GM21381 (cell line): Measurements from ENCODE around the gene SELENOH.
A peak's percentile ranks its signal among the peaks of the same experiment; 100 is the strongest.

ENCODE experiments used
- ATAC-seq: cut with Tn5 transposase; IDR thresholded peaks from one replicate; pipeline ENCODE4 v1.9.1; 2021; ENCODE audit warnings: mild to moderate bottlenecking, moderate library complexity; ENCODE audit not compliant: unreplicated experiment

Gene SELENOH

GRCh38 chr11:57745206-57745605 is 3.9 kb downstream of the SELENOH start:
- no peak for ATAC-seq

GRCh38 chr11:57746920-57747319 is 5.6 kb downstream of the SELENOH start:
- no peak for ATAC-seq

DNA sequence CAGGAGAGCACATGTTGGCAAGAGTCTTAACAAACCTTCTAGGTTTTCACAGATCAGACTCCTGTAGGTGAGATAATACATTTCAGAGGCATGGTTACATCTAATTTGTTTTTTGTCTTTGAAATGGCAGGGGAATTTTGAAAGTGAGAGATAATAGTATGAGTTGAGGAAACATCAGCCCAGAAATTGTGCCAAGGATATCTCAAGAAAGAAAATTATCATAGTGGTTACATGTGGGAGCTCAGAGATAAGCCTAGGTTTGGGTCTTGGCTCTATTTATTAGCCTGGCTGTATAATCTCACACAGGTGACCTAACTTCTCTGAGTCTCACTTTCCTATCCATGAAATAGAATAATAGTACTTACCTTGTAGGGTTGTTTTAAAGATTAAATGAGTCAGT is 9.9 kb downstream of the SELENOH start:
- ATAC-seq: no peak

DNA sequence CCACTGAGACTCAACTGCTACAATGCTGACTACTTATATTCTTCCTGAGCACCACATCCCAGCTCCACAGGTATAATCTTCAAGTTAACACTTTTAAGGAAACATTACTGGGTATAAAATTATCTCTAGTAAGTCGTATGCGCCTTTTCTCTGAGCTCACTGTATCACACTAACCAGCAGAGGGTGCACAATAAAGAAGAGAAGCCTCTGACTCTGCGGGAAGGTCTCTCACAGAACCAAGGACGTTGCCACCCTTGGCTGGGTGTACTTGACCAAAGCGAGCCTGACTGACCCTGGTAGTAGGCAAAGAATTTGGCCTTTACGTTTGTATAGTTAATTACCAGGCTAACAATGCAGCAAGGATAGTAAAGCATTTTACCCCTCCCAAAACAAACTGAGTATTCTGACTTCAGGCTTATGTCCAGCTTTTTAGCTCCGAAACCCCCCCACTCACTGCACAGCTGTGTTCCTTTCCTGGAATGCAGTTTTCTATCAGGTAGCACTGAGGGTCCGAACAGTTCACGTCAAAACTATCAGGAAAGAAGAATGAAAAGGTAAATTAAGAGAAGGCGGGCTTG is 10.5 kb downstream of the SELENOH start, which contains the start of gene BTBD18:
BTBD18 (minus strand) TSS at position 144 of the 578 bp plus-strand sequence. CDS start 631 bp downstream, outside the sequence.
- ATAC-seq: no peak

- ATAC-seq: no peak
These were observed 11.7 kb downstream of the SELENOH start for GRCh38 chr11:57752954-57753353.

DNA sequence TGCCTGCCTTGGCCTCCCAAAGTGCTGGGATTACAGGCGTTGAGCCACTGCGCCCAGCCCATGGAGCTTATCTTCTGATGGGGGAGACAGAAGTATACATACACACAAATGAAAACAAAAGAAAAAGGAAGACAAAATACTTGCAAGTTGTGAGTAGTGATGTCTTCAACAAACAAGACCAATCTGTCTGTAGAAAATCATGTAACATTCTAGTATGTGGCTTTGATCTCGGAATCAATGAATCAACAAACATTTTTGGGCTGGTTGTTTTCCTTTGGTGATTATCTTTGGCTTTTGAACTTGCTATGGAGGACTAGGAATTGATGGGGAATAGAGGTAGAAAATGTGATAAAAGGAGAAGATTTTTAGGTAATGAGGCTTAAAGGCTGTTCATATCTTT is 16.9 kb downstream of the SELENOH start:
- ATAC-seq: no peak

DNA sequence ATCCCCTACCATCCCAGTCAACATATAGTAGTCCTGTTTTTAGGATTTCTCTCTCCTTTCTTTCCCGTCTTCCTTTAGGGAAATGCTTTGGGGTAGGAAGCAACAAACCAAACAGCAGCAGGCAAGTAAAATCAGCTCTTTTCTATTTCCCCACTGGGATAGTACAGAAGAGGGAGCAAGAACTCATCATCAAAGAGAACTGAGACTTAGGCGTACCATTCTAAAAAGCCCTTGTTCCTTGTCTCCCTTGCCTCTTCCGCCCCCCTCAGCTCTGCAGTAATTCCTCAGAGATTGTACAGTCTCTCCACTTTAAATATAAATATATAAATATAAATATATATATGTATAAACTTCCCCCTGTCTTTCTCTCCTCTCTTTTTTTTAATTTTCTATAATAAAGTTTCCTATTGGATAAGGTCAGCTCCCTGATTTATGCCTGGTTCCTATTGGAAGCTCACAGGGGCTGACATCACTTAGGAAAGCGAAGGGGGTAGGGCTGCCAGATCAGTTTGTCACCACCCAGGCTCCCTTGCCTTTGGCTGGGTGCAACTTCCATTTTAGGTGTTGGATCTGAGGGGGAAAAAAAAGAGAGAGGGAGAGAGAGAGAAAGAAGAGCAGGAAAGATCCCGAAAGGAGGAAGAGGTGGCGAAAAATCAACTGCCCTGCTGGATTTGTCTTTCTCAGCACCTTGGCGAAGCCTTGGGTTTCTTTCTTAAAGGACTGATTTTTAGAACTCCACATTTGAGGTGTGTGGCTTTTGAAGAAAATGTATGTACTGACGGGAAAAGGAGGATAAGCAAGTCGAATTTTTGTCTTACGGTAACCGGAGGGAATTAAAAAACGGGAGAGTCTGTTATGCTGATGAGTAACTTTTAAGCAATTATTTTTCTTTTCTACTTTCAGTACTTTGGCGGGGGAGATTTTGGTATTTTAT is 20.3 kb downstream of the SELENOH start, which contains the start of gene CTNND1:
CTNND1 (plus strand) TSS at position 502 of the 934 bp plus-strand sequence. CDS start 29,677 bp downstream, outside the sequence.
- peak; percentile 85 for ATAC-seq

DNA sequence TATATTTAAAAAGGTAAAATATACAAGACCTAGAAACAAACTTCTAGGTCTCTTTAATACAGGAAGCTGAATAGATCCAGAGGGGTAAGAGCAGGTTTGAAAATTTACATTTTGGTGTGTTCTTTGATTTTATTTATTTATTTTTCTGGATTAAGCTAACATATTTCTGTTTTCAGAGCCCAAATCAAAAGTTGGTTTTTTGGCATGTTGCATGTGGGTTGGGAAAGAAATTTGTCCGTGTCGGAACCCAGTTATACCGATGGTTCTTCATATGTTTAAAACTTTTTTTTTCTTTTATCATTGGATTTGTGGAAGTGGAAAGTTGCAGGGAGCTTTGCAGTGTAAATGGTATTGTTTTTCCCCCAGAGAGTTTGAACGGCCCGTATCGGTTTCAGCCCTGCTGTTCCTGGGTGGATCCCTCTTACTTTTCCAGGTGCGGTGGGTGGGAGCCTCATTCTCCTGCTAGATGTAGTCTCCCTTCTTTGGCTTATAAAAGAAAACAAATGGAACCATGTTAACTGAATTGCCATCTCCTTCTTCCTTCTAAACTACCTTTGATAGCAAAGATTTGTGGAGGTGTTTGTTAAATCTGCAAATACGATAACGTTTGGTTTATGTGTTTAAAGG is 21.1 kb downstream of the SELENOH start:
- no peak for ATAC-seq

DNA sequence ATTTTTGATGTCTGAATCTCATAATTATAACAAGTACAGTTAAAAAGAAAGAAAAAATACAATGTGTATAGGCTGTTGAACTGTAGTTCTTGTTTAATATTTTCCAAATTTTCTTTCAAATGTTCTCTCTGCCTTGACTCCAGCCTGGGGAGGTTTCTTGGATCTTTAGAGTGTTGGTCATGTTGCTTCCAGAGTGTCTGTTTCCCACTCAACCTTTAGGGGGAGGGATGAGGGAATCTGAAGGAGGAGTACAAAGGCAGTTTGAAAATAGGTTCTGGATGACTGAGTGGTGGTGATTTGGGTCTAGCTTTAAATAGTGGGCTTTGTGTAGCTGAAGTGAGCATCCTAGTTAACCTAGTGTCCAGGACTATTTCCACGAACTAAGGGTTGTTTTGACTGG is 22.3 kb downstream of the SELENOH start:
- no peak for ATAC-seq

- ATAC-seq: no peak
These were observed 22.7 kb downstream of the SELENOH start for GRCh38 chr11:57764021-57764420.

DNA sequence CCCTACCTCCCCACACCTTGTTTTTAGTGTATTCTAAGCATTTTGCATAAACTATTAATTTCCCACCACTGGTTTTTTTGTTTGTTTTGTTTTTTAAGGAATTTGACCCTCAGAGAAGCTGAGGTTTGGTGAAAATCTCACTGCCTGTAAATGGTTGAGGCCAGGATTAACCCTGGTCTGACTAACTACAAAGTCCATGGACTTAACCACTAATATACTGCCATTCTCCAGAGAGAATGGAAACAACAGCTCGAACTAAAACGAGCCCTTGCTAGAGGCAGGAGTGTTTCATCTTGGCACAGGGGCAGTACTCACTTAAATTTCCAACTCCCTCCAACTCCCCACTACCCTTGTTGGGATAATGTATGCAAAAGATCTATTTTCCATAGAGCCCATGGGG is 23.3 kb downstream of the SELENOH start:
- no peak for ATAC-seq

GRCh38 chr11:57764972-57765371 is 23.7 kb downstream of the SELENOH start:
- ATAC-seq: no peak

- ATAC-seq: no peak
These were observed 29.5 kb downstream of the SELENOH start for GRCh38 chr11:57770793-57771192.

- no peak for ATAC-seq
These were observed 30.1 kb downstream of the SELENOH start for GRCh38 chr11:57771365-57771764.

DNA sequence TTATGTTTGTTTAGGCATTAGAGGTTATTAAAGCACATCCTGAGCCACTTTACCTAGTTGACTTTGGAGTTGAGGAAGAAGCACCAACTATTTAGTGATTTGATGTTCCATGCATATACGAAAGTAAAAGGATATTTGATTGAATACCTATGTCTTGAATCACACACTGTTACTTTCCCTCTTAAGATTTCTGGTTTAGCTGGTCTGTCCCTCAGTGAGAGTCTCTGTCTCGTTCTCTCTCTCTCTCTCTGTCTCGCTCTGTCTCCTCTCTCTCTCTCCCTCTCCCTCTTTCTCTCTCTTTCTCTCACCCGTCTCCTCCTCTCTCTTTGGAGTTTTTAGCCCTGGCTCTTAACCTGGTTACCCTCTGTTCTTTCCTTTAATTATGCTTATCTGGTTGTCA is 31.3 kb downstream of the SELENOH start:
- no peak for ATAC-seq

DNA sequence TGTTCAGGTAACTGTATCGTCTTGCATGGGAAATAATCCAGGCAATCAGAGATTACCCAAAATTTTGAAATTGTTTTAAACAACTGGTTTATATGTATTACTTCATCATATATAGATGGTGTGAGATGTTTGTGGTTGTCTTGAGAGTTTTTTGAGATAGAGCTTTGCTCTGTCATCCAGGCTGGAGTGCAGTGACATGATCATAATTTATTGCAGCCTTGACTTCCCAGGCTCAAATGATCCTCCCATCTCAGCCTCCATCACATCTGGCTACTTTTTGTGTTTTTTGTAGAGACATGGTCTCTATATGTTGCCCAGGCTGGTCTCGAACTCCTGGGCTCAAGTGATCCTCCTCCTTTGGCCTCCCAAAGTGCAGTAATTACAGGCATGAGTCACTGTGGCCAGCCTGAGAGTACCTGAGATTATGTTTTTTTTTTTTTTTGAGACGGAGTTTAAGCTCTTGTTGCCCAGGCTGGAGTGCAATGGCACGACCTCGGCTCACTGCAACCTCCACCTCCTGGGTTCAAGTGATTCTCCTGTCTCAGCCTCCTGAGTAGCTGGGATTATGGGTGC is 31.8 kb downstream of the SELENOH start:
- ATAC-seq: no peak

- ATAC-seq: no peak
These were observed 34.2 kb downstream of the SELENOH start for GRCh38 chr11:57775491-57775890.

GRCh38 chr11:57776031-57776521 is 34.8 kb downstream of the SELENOH start:
- ATAC-seq: no peak

- no peak for ATAC-seq
These were observed 35.4 kb downstream of the SELENOH start for GRCh38 chr11:57776577-57777210.

DNA sequence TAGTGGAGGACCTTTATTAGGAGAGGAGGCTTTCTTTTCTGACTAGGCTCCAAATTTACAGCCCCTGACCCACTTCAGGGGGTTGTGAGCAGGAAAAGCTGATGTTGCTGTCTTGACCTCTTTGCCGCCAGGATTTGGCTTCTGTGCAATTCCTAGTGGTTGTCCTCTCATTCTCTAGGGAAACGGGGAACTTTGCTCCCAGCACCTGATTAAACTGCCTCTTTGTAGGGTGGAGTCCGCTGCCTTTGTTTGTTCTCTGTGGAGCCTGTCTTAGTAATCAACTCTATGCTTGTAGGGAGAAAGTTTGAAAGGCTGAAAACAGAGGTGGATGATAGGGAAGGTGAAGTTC is 36.7 kb downstream of the SELENOH start:
- ATAC-seq: no peak
